Transverse colon (tissue), 4 donors: ENCODE results near the gene CAPN7. TPM values are rescaled to one million over a fixed set of nuclear protein-coding genes. Genes with fewer than 3 reads are reported as not detected.
A peak's percentile ranks its signal among the peaks of the same experiment; 100 is the strongest.

Experiments used
- DNase-seq: peaks from one replicate; pipeline ENCODE4 v3.0.0-alpha.2; 2019
- H3K27ac ChIP-seq, 4 donors: fragments of 200-600 bp; sonication (generic); 2 replicates each; pipeline ENCODE4 v1.5.1; 2016 to 2018; ENCODE audit warnings: inconsistent platforms in 4 of 4
- H3K27me3 ChIP-seq: fragments of 200-600 bp; sonication (generic); 2 replicates; pipeline ENCODE4 v1.5.1; 2017; ENCODE audit warnings: inconsistent platforms
- H3K36me3 ChIP-seq, 4 donors: fragments of 200-600 bp; sonication (generic); 2 replicates each; pipeline ENCODE4 v1.5.1; 2017 to 2019; ENCODE audit warnings: inconsistent platforms in 4 of 4
- H3K4me1 ChIP-seq, 4 donors: fragments of 200-600 bp; sonication (generic); 2 replicates each; pipeline ENCODE4 v1.5.1; 2017 to 2020; ENCODE audit warnings: inconsistent platforms in 4 of 4
- H3K4me3 ChIP-seq, 4 donors: fragments of 200-600 bp; sonication (generic); 1 replicate in 1 of 4; 2 replicates in 3 of 4; pipeline versions ENCODE4 v1.5.1 to v1.6.1; 2017 to 2019; ENCODE audit warnings: inconsistent platforms in 4 of 4
- H3K9me3 ChIP-seq, 2 donors: fragments of 200-600 bp; sonication (generic); 2 replicates each; pipeline ENCODE4 v1.5.1; 2017 to 2019; ENCODE audit warnings: inconsistent platforms in 2 of 2
- EP300 ChIP-seq: sonication (generic); formaldehyde crosslinking; IDR thresholded peaks from one replicate; pipeline ENCODE4 v1.6.1; 2017; ENCODE audit warnings: antibody characterized with exemption, low read depth
- POLR2A ChIP-seq: fragments of 450-650 bp; IDR thresholded peaks from one replicate; pipeline ENCODE4 v1.6.1; 2016; ENCODE audit warnings: antibody characterized with exemption, mild to moderate bottlenecking, moderate library complexity
- POLR2AphosphoS5 ChIP-seq, 3 donors: sonication (generic); formaldehyde crosslinking; IDR thresholded peaks; one replicate each; pipeline ENCODE4 v1.6.1; 2016; ENCODE audit warnings: antibody characterized with exemption in 3 of 3
- WGBS, 2 donors: methylation state at CpG; one replicate each; pipeline ENCODE4 v1.1.5; 2018; ENCODE audit warnings: low coverage in 1 of 2; 5-methylcytosine and 5-hydroxymethylcytosine counted together
- in situ Hi-C, 4 donors: fragments of 200-750 bp; cut with MboI; loops; one replicate each; pipeline versions ENCODE4 v1.15.0 to v1.15.1; 2017; ENCODE audit warnings: low sequenced_read_pairs in 3 of 4, low pct_ligation_motif_present in 1 of 4, low pct_unique_long_range_greater_than_20kb in 1 of 4
- intact Hi-C: fragments of 100-400 bp; cut with DNase I; formaldehyde crosslinking; loops from one replicate; pipeline ENCODE4 v1.15.1; 2023; ENCODE audit warnings: low total_unique reads
- total RNA-seq, 4 donors: library from RNA; depleted of rRNA; stranded (reverse); fragments of >200 nt; gene quantifications; one replicate each; pipeline ENCODE4 v1.1.0, GENCODE V29; 2016
- TF ChIP-seq, protein P1 (sequence below), 5 experiments: fragments of 200-600 bp in 3 of 5; fragments of 450-650 bp in 2 of 5; sonication (generic) in 3 of 5; IDR thresholded peaks; 1 replicate in 2 of 5; 2 replicates in 3 of 5; pipeline ENCODE4 v1.5.1; 2016 to 2017; ENCODE audit warnings: antibody characterized with exemption in 5 of 5, inconsistent platforms in 3 of 5, mild to moderate bottlenecking in 2 of 5, moderate library complexity in 1 of 5

Gene CAPN7
- total RNA-seq, 4 donors from 2014 or later: 12.1 to 78.4 (median 48.8) TPM

- TF ChIP-seq EP300: no peak
- TF ChIP-seq POLR2A: no peak
- no peak for TF ChIP-seq POLR2AphosphoS5 (IDR thresholded peaks at IDR 0.05)
- TF ChIP-seq, protein P1, sequence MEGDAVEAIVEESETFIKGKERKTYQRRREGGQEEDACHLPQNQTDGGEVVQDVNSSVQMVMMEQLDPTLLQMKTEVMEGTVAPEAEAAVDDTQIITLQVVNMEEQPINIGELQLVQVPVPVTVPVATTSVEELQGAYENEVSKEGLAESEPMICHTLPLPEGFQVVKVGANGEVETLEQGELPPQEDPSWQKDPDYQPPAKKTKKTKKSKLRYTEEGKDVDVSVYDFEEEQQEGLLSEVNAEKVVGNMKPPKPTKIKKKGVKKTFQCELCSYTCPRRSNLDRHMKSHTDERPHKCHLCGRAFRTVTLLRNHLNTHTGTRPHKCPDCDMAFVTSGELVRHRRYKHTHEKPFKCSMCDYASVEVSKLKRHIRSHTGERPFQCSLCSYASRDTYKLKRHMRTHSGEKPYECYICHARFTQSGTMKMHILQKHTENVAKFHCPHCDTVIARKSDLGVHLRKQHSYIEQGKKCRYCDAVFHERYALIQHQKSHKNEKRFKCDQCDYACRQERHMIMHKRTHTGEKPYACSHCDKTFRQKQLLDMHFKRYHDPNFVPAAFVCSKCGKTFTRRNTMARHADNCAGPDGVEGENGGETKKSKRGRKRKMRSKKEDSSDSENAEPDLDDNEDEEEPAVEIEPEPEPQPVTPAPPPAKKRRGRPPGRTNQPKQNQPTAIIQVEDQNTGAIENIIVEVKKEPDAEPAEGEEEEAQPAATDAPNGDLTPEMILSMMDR (IDR thresholded peaks at IDR 0.05): no peak
- Histone ChIP-seq H3K36me3 (no peaks in the 10 kb centered on the region), H3K4me1 (peaks cover 0 to 16% (median 0%) of the 10 kb centered on the region in 4 donors), H3K4me3 (no peak overlapping the region), H3K27me3 (no peaks in the 10 kb centered on the region), H3K9me3 (no peaks in the 10 kb centered on the region), H3K27ac (no peak overlapping the region)
- intact Hi-C loops (no loop called here), in situ Hi-C loops (no loop called here)
- DNase-seq: no peak
- 76 to 92% methylated on average over 2 to 3 of the region's 3 CpGs for WGBS, 2 donors
These were observed 93.0 kb downstream of the CAPN7 start for GRCh38 chr3:15299036-15299435.

DNA sequence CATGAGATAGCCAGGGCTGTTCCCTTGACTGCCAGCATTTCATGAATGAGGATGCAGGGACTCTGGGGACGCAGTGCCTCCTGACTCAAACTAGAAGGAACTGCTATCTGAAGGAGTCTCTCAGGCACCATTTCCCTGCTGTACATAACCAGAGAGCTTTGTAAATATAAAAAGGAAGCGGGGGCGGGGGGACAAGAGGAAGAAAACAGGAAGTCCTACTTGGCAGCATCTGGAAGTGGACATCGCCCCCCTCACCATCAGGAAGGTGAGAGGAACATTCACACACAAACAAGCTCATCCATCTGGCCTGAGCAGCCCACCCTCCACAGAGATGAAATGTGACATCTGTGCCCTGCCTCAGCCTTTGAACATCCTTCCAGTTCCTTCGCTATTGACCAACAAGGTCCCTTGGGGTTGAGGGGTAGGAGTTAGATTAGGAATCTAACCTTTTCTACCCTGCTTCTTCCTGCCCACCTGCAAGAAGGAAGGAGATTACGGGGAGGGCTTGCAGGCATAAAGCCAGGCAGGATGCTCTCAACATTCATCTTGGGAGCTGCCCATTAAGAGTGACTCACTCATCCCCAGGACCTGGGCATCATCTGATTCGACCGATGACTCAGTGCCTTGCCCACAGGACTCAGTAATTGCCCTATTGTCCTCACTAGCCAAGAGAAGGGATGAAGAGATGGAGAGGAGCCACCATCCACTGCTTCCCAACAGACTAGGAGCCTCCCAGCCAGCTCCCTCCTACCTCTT, 94.5 kb downstream of the CAPN7 start:
- Histone ChIP-seq H3K4me3 (no peak overlapping the region), H3K9me3 (no peaks in the 10 kb centered on the region), H3K36me3 (no peaks in the 10 kb centered on the region), H3K27me3 (no peaks in the 10 kb centered on the region), H3K4me1 (peaks cover 0 to 6% (median 0%) of the 10 kb centered on the region in 4 donors), H3K27ac (peak overlapping the region in 3 of 4 donors; percentile 6 to 25 (median 13))
- intact Hi-C loops: no loop called here
- in situ Hi-C loops: no loop called here
- WGBS, 2 donors: 73 to 74% methylated on average over 4 to 7 of the region's 8 CpGs
- DNase-seq: no peak
- TF ChIP-seq EP300: no peak
- TF ChIP-seq POLR2A: no peak
- TF ChIP-seq POLR2AphosphoS5 (IDR thresholded peaks at IDR 0.05): no peak
- TF ChIP-seq, protein P1 (IDR thresholded peaks at IDR 0.05): no peak

DNA sequence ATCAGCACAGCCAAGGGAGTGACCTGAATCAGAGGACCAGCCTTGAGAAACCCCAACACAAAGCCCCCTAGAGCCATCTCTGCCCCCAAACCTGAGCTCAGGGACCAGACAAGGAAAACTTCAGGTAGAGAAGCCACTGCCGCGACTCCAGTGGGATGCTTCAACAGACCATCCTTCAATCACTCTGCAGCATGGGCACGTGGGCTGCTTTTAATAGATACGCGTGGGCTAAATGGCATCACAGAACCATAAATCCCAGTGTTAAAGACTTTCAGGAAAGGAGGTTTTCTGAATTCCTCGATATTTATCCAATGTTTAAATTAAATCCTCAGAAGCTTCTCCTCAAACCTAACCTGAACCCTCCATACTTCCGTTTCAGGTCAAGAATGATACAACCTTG, 95.7 kb downstream of the CAPN7 start:
- in situ Hi-C loops (no loop called here), intact Hi-C loops (no loop called here)
- no peak for DNase-seq
- WGBS, 2 donors: 93 to 94% methylated on average over 3 to 7 of the region's 7 CpGs
- no peak overlapping the region for H3K4me3 ChIP-seq
- H3K27me3 ChIP-seq: no peaks in the 10 kb centered on the region
- TF ChIP-seq EP300 (no peak), POLR2A (no peak), POLR2AphosphoS5 (IDR thresholded peaks at IDR 0.05) (no peak)
- TF ChIP-seq, protein P1 (IDR thresholded peaks at IDR 0.05): no peak
- H3K9me3 ChIP-seq: no peaks in the 10 kb centered on the region
- peaks cover 0 to 5% (median 0%) of the 10 kb centered on the region in 4 donors for H3K4me1 ChIP-seq
- H3K27ac ChIP-seq: no peak overlapping the region
- H3K36me3 ChIP-seq: no peaks in the 10 kb centered on the region

Other genes with a start within 250 kb of the CAPN7 start
- 100 to 1,000 TPM in 2 of 4 donors, 10 to 100 TPM in 2; 47.5 to 209 (median 117) TPM for gene MRPS25, start 140.9 kb upstream of the CAPN7 start, total RNA-seq
- gene RBSN, start 107.1 kb upstream of the CAPN7 start, total RNA-seq: 10 to 100 TPM; 18.0 to 37.6 (median 24.0) TPM
- gene SH3BP5, start 126.3 kb downstream of the CAPN7 start, total RNA-seq: 10 to 100 TPM in 3 of 4 donors, 1 to 10 TPM in 1; 7.5 to 32.4 (median 15.8) TPM
- gene METTL6, start 221.3 kb downstream of the CAPN7 start, total RNA-seq: 1 to 10 TPM; 2.6 to 9.6 (median 9.0) TPM
- gene EAF1, start 221.4 kb downstream of the CAPN7 start, total RNA-seq: 10 to 100 TPM; 19.1 to 37.0 (median 26.4) TPM